ENCODE measurements around the gene ACOX2. TPM values are rescaled to one million over a fixed set of nuclear protein-coding genes. Genes with fewer than 3 reads are reported as not detected.
A peak's percentile ranks its signal among the peaks of the same experiment; 100 is the strongest.

Gene ACOX2
- total and polyA plus RNA-seq, 2 experiments from 2014 or later: 7.5 to 23.6 TPM

GRCh38 chr3:58537412-58538301, 667 bp upstream of the ACOX2 start:
- Histone ChIP-seq H3K9me3 (ENCODE audit: low read depth) (no peaks in the 10 kb centered on the region), H2AFZ (peak overlapping the region; percentile 99), H3F3A (ENCODE audit: insufficient read depth) (no peaks in the 10 kb centered on the region; the same call in 1 of the 2 replicates), H3K4me3 (no peak overlapping the region), H3K27me3 (replicated peaks; ENCODE audit: insufficient read depth) (no peaks in the 10 kb centered on the region), H3K9ac (peak overlapping the region; percentile 98), H3K4me2 (ENCODE audit: unreplicated experiment) (peak overlapping the region; percentile 90), H3K79me2 (ENCODE audit: insufficient read depth) (no peaks in the 10 kb centered on the region), H3K36me3 (ENCODE audit: low read depth) (no peaks in the 10 kb centered on the region), H3K27ac (peak overlapping the region; percentile 59; the same call in 1 of the 2 replicates), H3K4me1 (ENCODE audit: insufficient read depth) (peaks cover 23% of the 10 kb centered on the region), H4K20me1 (ENCODE audit: insufficient read depth) (no peaks in the 10 kb centered on the region), H3K9me2 (ENCODE audit: insufficient read depth) (no peaks in the 10 kb centered on the region)
- in situ Hi-C loops (cut with MboI): loop anchor here (10.0 kb wide), 1 partner anchor 213 kb away; no protein-coding TSS in a partner anchor
- TF ChIP-seq EZH2phosphoT487 (IDR thresholded peaks at IDR 0.05; ENCODE audit: insufficient read depth, low read depth): no peak
- no peak for TF ChIP-seq EZH2 (IDR thresholded peaks at IDR 0.05; ENCODE audit: insufficient read depth, poor library complexity, severe bottlenecking)
- peak; percentile 20 for DNase-seq
- WGBS, 2 experiments (ENCODE audit: low coverage in 1 of 2, low lambda C conversion rate in 2 of 2, missing lambda C conversion rate in 2 of 2): 72 to 74% methylated on average over 4 of the region's 4 CpGs

DNA sequence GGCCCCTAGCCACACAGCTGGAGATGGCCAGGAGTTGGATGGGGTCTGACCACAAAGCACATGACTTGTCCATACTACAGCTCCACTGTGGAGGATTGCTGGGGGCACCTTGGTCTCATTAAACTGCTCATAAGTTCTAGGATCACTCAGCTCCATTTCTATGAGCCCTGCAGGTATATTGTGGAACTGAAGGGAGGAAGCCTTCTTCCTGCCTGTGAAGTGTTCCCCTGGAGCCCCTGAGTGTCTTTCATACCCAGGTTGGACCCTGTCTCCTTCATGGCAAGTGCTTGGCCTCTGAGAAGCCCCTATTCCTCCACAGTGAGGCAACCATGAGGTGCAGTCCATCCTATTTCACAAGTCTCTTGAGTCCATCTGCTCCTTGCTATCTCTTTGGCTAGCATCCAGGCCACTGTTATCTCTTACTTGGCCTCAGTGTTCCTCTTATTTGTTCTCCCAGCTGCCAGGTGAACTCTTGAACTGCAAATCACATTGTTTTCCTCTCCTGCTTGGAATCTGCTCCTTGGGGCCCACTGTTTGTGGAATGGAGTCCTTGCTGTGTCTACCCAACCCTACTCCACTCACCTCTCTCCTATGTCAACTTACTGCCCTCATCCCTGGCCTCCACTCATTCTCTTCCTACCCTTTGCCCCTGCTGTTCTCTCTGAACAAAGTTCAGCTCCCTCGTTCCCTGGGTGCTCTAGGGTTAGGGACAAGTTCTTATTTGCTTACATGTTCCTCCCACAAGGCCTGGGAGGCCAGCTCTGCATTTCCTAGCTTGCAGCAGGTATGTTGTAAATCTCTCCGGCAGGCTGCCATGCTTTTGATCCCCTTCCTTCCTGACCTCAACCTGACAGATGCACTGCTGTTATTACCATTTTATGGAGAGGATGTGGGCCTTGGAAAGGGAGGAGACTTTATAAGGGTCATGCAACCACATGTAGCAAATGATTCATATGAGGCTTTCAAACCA, 1.2 kb downstream of the ACOX2 start:
- Histone ChIP-seq H3F3A (ENCODE audit: insufficient read depth) (no peaks in the 10 kb centered on the region; the same call in 1 of the 2 replicates), H3K4me2 (ENCODE audit: unreplicated experiment) (peak overlapping the region; percentile 90), H3K4me1 (ENCODE audit: insufficient read depth) (peaks cover 26% of the 10 kb centered on the region), H3K4me3 (peak overlapping the region; percentile 73), H3K79me2 (ENCODE audit: insufficient read depth) (no peaks in the 10 kb centered on the region), H3K27me3 (replicated peaks; ENCODE audit: insufficient read depth) (no peaks in the 10 kb centered on the region), H3K9me2 (ENCODE audit: insufficient read depth) (no peaks in the 10 kb centered on the region), H3K9ac (peak overlapping the region; percentile 98), H2AFZ (peak overlapping the region; percentile 99), H3K9me3 (ENCODE audit: low read depth) (no peaks in the 10 kb centered on the region), H3K36me3 (ENCODE audit: low read depth) (no peaks in the 10 kb centered on the region), H3K27ac (no peak overlapping the region; the same call in 1 of the 2 replicates), H4K20me1 (ENCODE audit: insufficient read depth) (no peaks in the 10 kb centered on the region)
- in situ Hi-C loops (cut with MboI): loop anchor here (10.0 kb wide), 1 partner anchor 211 kb away; no protein-coding TSS in a partner anchor
- WGBS, 2 experiments (ENCODE audit: low coverage in 1 of 2, low lambda C conversion rate in 2 of 2, missing lambda C conversion rate in 2 of 2): 36 to 49% methylated on average over 2 of the region's 2 CpGs
- TF ChIP-seq EZH2 (IDR thresholded peaks at IDR 0.05; ENCODE audit: insufficient read depth, poor library complexity, severe bottlenecking) (no peak), EZH2phosphoT487 (IDR thresholded peaks at IDR 0.05; ENCODE audit: insufficient read depth, low read depth) (no peak)
- no peak for DNase-seq

- Histone ChIP-seq H3K9me3 (ENCODE audit: low read depth) (no peaks in the 10 kb centered on the region), H3K79me2 (ENCODE audit: insufficient read depth) (no peaks in the 10 kb centered on the region), H3K27me3 (replicated peaks; ENCODE audit: insufficient read depth) (no peaks in the 10 kb centered on the region), H3F3A (ENCODE audit: insufficient read depth) (no peaks in the 10 kb centered on the region; the same call in 1 of the 2 replicates), H3K9me2 (ENCODE audit: insufficient read depth) (no peaks in the 10 kb centered on the region), H3K4me3 (no peak overlapping the region), H3K4me2 (ENCODE audit: unreplicated experiment) (no peak overlapping the region), H2AFZ (no peak overlapping the region), H3K36me3 (ENCODE audit: low read depth) (no peaks in the 10 kb centered on the region), H3K27ac (no peak overlapping the region), H3K9ac (no peak overlapping the region), H4K20me1 (ENCODE audit: insufficient read depth) (no peaks in the 10 kb centered on the region), H3K4me1 (ENCODE audit: insufficient read depth) (peaks cover 26% of the 10 kb centered on the region)
- 88 to 90% methylated on average over 9 of the region's 9 CpGs for WGBS, 2 experiments (ENCODE audit: low coverage in 1 of 2, low lambda C conversion rate in 2 of 2, missing lambda C conversion rate in 2 of 2)
- TF ChIP-seq EZH2 (IDR thresholded peaks at IDR 0.05; ENCODE audit: insufficient read depth, poor library complexity, severe bottlenecking): no peak
- no peak for TF ChIP-seq EZH2phosphoT487 (IDR thresholded peaks at IDR 0.05; ENCODE audit: insufficient read depth, low read depth)
- in situ Hi-C loops (cut with MboI): loop anchor here (10.0 kb wide), 1 partner anchor 210 kb away; no protein-coding TSS in a partner anchor
- DNase-seq: no peak
Observed at GRCh38 chr3:58534592-58535494, 2.1 kb downstream of the ACOX2 start.
